ENCODE measurements around the gene CCNT1.
"Not testable (repeated sequence)": the region's sequence is repeated elsewhere in the genome, so short reads cannot be mapped to it uniquely, and the experiment has no call there.

Gene CCNT1

DNA sequence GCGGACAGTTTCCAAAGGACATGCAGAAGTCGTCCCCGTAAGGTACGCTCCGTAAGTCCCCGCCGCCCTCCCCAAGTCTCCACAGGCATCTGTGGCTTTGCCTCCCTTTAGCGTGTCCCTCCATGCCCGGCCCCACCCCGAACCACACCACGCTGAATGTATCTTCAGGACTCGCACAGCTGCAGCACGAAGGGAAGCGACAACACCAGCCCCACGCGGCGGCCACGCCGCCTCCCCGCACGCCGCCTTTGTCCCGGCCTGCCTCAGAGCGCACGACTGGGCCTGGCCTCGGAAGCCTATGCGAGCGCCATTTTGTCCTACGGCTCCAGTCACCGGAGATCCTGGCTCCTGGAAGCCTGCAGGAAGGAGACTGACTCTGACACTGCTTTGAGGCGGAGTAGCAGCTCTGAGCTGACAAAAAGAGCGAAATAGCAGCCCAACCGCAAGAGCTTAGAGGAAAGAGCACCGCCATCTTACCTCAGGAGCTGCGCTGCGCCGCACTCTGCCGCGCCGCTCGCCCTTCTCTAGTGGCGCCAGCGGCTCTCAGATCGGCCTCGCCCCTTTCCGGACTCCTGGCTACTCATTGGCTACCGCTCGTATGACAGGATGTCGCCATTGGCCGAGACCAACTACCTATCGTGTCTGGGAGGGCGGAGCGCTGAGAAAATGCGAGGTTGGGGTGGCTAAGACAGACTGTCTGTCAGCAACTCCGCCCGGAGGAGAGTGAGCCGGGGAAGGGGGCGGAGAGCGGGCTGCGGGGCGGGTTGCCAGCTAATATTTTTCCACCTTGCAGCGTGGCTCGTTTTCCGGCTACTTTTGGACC lies 34.6 kb downstream of the CCNT1 start, which contains the start of gene KANSL2:
KANSL2 (minus strand) TSS at position 529 of the 823 bp plus-strand sequence. CDS start 606 bp downstream, outside the sequence.
- peaks cover 11 to 12% of the 10 kb centered on the region in 2 donors for H3K36me3 ChIP-seq (ENCODE audit: control insufficient read depth in 2 of 2, insufficient read depth in 2 of 2, low read length in 2 of 2)
- peak within 1 kb of the TSS; percentile 93 to 98 for H3K9ac ChIP-seq (ENCODE audit: low read length in 2 of 2)
- H3K27me3 ChIP-seq (ENCODE audit: control insufficient read depth in 1 of 2, insufficient read depth in 2 of 2, low read length in 2 of 2), result no peaks in the 10 kb centered on the region
- H3K4me3 ChIP-seq (ENCODE audit: low read length in 2 of 2), result peak within 1 kb of the TSS; percentile 94 to 96
- peak within 1 kb of the TSS; percentile 91 for H3K27ac ChIP-seq (ENCODE audit: low read length)
- H3K9me3 ChIP-seq (ENCODE audit: control insufficient read depth in 2 of 2, low read length in 2 of 2), result no peaks in the 10 kb centered on the region
- H3K4me1 ChIP-seq (ENCODE audit: control insufficient read depth, insufficient read depth, low read length), result peaks cover 8% of the 10 kb centered on the region

DNA sequence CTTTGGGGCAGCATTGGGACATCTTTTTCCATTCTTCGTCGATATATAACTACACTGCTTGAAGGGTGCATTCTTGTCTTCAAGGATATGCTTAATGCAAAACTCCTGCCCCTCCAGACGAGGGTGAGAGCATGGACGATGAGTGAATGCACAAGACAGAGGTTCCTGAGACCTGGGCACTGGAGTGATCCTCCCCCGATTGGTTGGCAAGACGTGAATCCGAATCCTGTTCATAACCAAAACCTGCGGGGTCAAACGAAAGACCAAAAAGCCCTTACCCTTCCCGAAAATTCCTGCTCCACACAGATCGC lies 35.2 kb downstream of the CCNT1 start:
- peaks cover 11 to 12% of the 10 kb centered on the region in 2 donors for H3K36me3 ChIP-seq (ENCODE audit: control insufficient read depth in 2 of 2, insufficient read depth in 2 of 2, low read length in 2 of 2)

DNA sequence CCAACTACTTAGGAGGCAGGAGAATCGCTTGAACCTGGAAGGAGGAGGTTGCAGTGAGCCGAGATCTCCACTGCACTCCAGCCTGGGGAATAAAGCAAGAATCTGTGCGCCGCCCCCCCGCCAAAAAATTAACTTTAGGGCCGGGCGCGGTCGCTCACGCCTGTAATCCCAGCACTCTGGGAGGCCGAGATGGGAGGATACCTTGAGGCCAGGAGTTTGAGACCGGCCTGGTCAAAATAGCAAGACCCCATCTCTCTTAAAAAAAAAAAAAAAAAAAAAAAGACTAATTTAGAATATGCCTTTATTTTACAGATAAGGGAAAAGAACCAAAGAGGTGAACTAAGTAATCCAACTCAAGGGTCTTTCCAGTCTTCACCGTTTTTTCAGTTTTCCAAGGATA lies 35.6 kb downstream of the CCNT1 start:
- Histone ChIP-seq H3K9me3 (ENCODE audit: control insufficient read depth in 2 of 2, low read length in 2 of 2) (no peaks in the 10 kb centered on the region), H3K36me3 (ENCODE audit: control insufficient read depth in 2 of 2, insufficient read depth in 2 of 2, low read length in 2 of 2) (peaks cover 11 to 12% of the 10 kb centered on the region in 2 donors), H3K4me1 (ENCODE audit: control insufficient read depth, insufficient read depth, low read length) (peaks cover 8% of the 10 kb centered on the region), H3K27ac (ENCODE audit: low read length) (no peak overlapping the region), H3K4me3 (ENCODE audit: low read length in 2 of 2) (peak overlapping the region; percentile 94 to 96), H3K9ac (ENCODE audit: low read length in 2 of 2) (peak overlapping the region; percentile 93 to 98), H3K27me3 (ENCODE audit: control insufficient read depth in 1 of 2, insufficient read depth in 2 of 2, low read length in 2 of 2) (no peaks in the 10 kb centered on the region)

More for the DNA sequence above, 35.2 kb downstream of the CCNT1 start:
- Histone ChIP-seq H3K9me3 (ENCODE audit: control insufficient read depth in 2 of 2, low read length in 2 of 2) (no peaks in the 10 kb centered on the region), H3K4me3 (ENCODE audit: low read length in 2 of 2) (peak overlapping the region; percentile 94 to 96), H3K9ac (ENCODE audit: low read length in 2 of 2) (peak overlapping the region; percentile 93 to 98), H3K4me1 (ENCODE audit: control insufficient read depth, insufficient read depth, low read length) (peaks cover 8% of the 10 kb centered on the region), H3K27ac (ENCODE audit: low read length) (peak overlapping the region; percentile 91), H3K27me3 (ENCODE audit: control insufficient read depth in 1 of 2, insufficient read depth in 2 of 2, low read length in 2 of 2) (no peaks in the 10 kb centered on the region)

DNA sequence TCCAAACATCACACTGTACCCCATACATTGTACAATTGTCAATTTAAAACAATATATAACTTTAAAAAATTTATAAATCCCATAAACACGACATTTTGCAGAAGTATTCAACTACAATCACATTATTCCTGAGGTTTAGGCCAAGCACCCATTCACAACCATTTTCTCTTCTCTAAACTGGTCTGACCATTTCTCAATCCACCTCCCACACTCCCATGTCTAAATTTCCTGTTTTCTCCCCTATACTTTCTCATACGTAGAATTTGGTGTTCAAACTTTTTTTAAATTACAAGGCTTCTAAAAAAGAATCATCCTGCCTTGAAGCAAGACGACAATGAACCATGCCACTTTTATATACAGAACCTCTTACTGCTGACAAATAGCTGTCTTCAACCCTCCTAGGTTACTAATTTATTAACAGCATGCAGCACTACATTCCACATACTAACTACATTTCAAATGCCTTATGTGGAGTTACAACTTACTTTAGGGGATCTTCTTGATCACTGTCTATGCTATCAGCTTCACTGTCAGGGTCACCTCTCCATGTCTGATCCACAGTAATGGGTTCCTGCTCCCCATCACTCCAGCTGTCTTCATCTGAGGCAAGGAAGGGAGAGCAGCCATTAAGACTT lies 37.8 kb downstream of the CCNT1 start:
- H3K4me1 ChIP-seq (ENCODE audit: control insufficient read depth, insufficient read depth, low read length), result peaks cover 8% of the 10 kb centered on the region

DNA sequence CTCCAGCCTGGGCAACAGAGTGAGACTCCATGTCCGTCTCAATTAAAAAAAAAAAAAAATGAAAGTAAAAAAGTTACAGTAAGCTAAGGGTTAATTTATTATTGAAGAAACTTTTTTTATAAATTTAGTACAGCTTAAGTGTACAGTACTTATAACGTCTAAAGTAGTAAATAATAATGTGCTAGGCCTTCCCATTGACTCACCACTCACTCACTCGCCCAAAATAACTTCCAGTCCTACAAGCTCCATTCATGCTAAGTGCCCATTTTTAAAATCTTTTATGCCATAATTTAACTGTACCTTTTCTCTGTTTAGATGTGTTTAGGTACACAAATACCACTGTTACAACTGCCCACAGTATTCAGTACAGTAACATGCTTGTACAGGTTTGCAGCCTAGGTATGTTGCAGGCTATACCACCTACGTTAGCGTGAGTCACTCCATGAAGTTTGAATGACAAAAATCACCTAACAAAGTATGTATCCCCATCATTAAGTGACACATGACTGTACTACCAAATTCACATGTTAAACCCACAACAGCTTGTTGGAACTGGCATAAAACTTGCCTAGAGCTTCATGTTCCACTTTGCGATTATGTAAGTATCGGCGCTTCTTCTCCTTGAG lies 45.2 kb downstream of the CCNT1 start:
- Histone ChIP-seq H3K4me3 (ENCODE audit: low read length in 2 of 2) (no peak overlapping the region), H3K27me3 (ENCODE audit: control insufficient read depth in 1 of 2, insufficient read depth in 2 of 2, low read length in 2 of 2) (no peaks in the 10 kb centered on the region), H3K27ac (ENCODE audit: low read length) (no peak overlapping the region), H3K36me3 (ENCODE audit: control insufficient read depth in 2 of 2, insufficient read depth in 2 of 2, low read length in 2 of 2) (peaks cover 38 to 39% of the 10 kb centered on the region in 2 donors), H3K9ac (ENCODE audit: low read length in 2 of 2) (no peak overlapping the region), H3K9me3 (ENCODE audit: control insufficient read depth in 2 of 2, low read length in 2 of 2) (no peaks in the 10 kb centered on the region), H3K4me1 (ENCODE audit: control insufficient read depth, insufficient read depth, low read length) (no peaks in the 10 kb centered on the region)

More for the DNA sequence above, 37.8 kb downstream of the CCNT1 start:
- H3K36me3 ChIP-seq (ENCODE audit: control insufficient read depth in 2 of 2, insufficient read depth in 2 of 2, low read length in 2 of 2), result peaks cover 11 to 12% of the 10 kb centered on the region in 2 donors
- no peaks in the 10 kb centered on the region for H3K9me3 ChIP-seq (ENCODE audit: control insufficient read depth in 2 of 2, low read length in 2 of 2)
- H3K27me3 ChIP-seq (ENCODE audit: control insufficient read depth in 1 of 2, insufficient read depth in 2 of 2, low read length in 2 of 2), result no peaks in the 10 kb centered on the region
- H3K4me3 ChIP-seq (ENCODE audit: low read length in 2 of 2), result no peak overlapping the region
- H3K9ac ChIP-seq (ENCODE audit: low read length in 2 of 2), result no peak overlapping the region
- H3K27ac ChIP-seq (ENCODE audit: low read length), result no peak overlapping the region

DNA sequence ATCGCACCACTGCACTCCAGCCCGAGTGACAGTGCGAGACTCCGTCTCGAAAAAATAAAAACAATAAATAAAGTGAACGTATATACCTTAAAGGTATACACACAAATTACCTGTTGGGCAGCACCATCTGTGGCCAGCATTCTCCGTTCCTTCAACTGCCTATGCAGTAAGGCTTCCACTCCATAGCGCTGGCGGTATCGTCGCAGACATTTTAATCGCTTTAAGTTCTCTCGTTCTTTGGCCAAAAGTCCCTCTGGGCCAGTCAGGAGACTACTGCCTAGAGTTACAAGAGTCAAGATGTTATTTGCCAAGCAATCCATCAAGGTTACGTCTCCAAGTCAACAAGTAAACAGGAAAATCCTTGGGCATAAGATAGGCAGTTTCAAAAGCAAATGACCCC lies 47.5 kb downstream of the CCNT1 start:
- peaks cover 43 to 45% of the 10 kb centered on the region in 2 donors for H3K36me3 ChIP-seq (ENCODE audit: control insufficient read depth in 2 of 2, insufficient read depth in 2 of 2, low read length in 2 of 2)
- H3K27me3 ChIP-seq (ENCODE audit: control insufficient read depth in 1 of 2, insufficient read depth in 2 of 2, low read length in 2 of 2), result no peaks in the 10 kb centered on the region
- H3K27ac ChIP-seq (ENCODE audit: low read length), result no peak overlapping the region
- no peak overlapping the region for H3K9ac ChIP-seq (ENCODE audit: low read length in 2 of 2)
- no peaks in the 10 kb centered on the region for H3K9me3 ChIP-seq (ENCODE audit: control insufficient read depth in 2 of 2, low read length in 2 of 2)
- no peaks in the 10 kb centered on the region for H3K4me1 ChIP-seq (ENCODE audit: control insufficient read depth, insufficient read depth, low read length)
- H3K4me3 ChIP-seq (ENCODE audit: low read length in 2 of 2), result no peak overlapping the region

DNA sequence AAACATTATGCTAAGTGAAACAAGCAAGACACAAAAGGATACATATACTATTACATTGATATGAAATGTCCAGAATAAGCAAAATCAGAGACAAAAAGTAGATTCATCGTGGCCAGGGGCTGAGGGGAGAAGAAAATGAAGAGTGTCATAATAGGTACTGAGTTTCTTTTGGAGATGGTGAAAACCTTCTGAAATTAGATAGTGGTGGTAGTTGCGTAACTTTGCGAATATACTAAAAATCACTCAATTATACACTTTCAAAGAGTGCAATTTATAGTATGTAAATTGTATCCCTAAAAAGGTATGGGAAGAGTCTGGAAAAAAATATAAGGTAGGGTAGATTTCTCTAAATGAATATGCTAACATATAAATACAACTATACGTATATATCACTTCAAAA lies 56.6 kb downstream of the CCNT1 start:
- H3K36me3 ChIP-seq (ENCODE audit: control insufficient read depth in 2 of 2, insufficient read depth in 2 of 2, low read length in 2 of 2), result peaks cover 29 to 33% of the 10 kb centered on the region in 2 donors
- H3K27ac ChIP-seq (ENCODE audit: low read length), result no peak overlapping the region
- no peak overlapping the region for H3K4me3 ChIP-seq (ENCODE audit: low read length in 2 of 2)
- no peaks in the 10 kb centered on the region for H3K4me1 ChIP-seq (ENCODE audit: control insufficient read depth, insufficient read depth, low read length)
- H3K9me3 ChIP-seq (ENCODE audit: control insufficient read depth in 2 of 2, low read length in 2 of 2), result no peaks in the 10 kb centered on the region
- H3K27me3 ChIP-seq (ENCODE audit: control insufficient read depth in 1 of 2, insufficient read depth in 2 of 2, low read length in 2 of 2), result no peaks in the 10 kb centered on the region
- no peak overlapping the region for H3K9ac ChIP-seq (ENCODE audit: low read length in 2 of 2)

DNA sequence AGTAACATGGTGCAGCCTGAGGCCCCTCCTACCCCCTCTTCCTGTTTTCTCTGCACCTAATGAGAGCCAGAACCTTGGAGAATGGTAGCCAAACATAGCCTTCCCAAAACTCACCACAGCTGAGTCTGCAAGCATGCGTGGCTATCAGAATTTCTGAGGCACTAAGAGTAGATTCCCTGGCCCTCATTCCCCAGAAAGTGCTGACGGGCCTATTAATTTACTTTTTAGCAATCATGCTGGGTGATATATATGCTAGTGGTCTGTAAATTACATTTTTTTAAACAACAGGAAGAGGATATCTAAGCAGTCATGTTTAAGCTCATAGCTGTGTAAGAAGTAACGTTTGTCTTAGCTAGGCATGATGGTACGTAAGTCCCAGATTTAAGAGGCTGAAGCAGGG lies 64.8 kb downstream of the CCNT1 start:
- Histone ChIP-seq H3K36me3 (ENCODE audit: control insufficient read depth in 2 of 2, insufficient read depth in 2 of 2, low read length in 2 of 2) (peaks cover 28 to 39% of the 10 kb centered on the region in 2 donors), H3K9me3 (ENCODE audit: control insufficient read depth in 2 of 2, low read length in 2 of 2) (no peaks in the 10 kb centered on the region), H3K27ac (ENCODE audit: low read length) (no peak overlapping the region), H3K4me1 (ENCODE audit: control insufficient read depth, insufficient read depth, low read length) (no peaks in the 10 kb centered on the region), H3K4me3 (ENCODE audit: low read length in 2 of 2) (no peak overlapping the region), H3K9ac (ENCODE audit: low read length in 2 of 2) (no peak overlapping the region), H3K27me3 (ENCODE audit: control insufficient read depth in 1 of 2, insufficient read depth in 2 of 2, low read length in 2 of 2) (no peaks in the 10 kb centered on the region)

DNA sequence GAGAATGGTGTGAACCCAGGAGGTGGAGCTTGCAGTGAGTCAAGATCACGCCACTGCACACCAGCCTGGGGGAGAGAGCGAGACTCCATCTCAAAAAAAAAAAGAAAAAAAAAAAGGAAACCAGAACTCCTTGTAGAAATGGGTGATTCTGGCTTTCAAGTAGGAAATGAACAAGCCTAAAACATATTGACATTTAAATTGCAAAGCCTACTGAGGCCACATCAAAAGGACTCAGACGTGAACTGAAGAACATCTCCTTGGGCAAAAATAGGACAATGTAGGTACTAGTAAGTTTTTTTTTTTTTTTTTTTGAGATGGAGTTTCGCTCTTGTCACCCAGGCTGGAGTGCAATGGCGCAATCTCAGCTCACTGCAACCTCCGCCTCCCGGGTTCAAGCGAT lies 71.2 kb downstream of the CCNT1 start:
- not testable (repeated sequence) for H3K36me3 ChIP-seq (ENCODE audit: control insufficient read depth in 2 of 2, insufficient read depth in 2 of 2, low read length in 2 of 2)

DNA sequence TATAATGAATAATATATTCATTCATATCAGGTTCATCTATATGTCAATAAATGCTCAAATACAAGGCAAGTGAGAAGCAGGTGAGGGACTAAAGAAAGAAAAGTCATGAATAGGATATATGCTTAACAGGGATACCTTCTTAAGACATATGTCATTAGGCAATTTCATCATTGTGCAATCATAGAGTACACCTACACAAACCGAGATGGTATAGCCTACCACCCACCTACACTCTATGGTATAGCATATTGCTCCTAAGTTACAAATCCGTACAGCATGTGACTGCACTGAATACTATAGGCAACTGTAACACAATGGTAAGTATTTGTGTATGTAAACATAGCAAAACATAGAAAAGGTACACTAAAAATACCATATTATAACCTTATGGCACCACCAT lies 73.5 kb downstream of the CCNT1 start:
- H3K27me3 ChIP-seq (ENCODE audit: control insufficient read depth in 1 of 2, insufficient read depth in 2 of 2, low read length in 2 of 2), result no peaks in the 10 kb centered on the region
- H3K27ac ChIP-seq (ENCODE audit: low read length), result no peak overlapping the region
- no peak overlapping the region for H3K4me3 ChIP-seq (ENCODE audit: low read length in 2 of 2)
- H3K4me1 ChIP-seq (ENCODE audit: control insufficient read depth, insufficient read depth, low read length), result no peaks in the 10 kb centered on the region
- H3K36me3 ChIP-seq (ENCODE audit: control insufficient read depth in 2 of 2, insufficient read depth in 2 of 2, low read length in 2 of 2), result peaks cover 0 to 2% of the 10 kb centered on the region in 2 donors
- no peak overlapping the region for H3K9ac ChIP-seq (ENCODE audit: low read length in 2 of 2)
- H3K9me3 ChIP-seq (ENCODE audit: control insufficient read depth in 2 of 2, low read length in 2 of 2), result no peaks in the 10 kb centered on the region

More for the DNA sequence above, 71.2 kb downstream of the CCNT1 start:
- not testable (repeated sequence) for H3K27me3 ChIP-seq (ENCODE audit: control insufficient read depth in 1 of 2, insufficient read depth in 2 of 2, low read length in 2 of 2); H3K9ac ChIP-seq (ENCODE audit: low read length in 2 of 2); H3K27ac ChIP-seq (ENCODE audit: low read length); H3K4me3 ChIP-seq (ENCODE audit: low read length in 2 of 2); H3K9me3 ChIP-seq (ENCODE audit: control insufficient read depth in 2 of 2, low read length in 2 of 2); H3K4me1 ChIP-seq (ENCODE audit: control insufficient read depth, insufficient read depth, low read length)
